Choroid plexus epithelial cell (primary cell): ENCODE measurements around the gene RASAL1.
"Not testable (repeated sequence)": the region's sequence is repeated elsewhere in the genome, so short reads cannot be mapped to it uniquely, and the experiment has no call there.

Experiments
- DNase-seq: peaks from one replicate; pipeline ENCODE4 v3.0.0-alpha.2; 2010; ENCODE audit warnings: low read depth
- H3K4me3 ChIP-seq: 2 replicates; pipeline ENCODE4 v1.5.1; 2011; ENCODE audit warnings: low read depth, mild to moderate bottlenecking, control low read depth, low read length, moderate library complexity
- TF ChIP-seq, protein P1 (sequence below): conservative IDR thresholded peaks from 2 replicates; pipeline ENCODE4 v1.5.1; 2011; ENCODE audit warnings: low read depth, mild to moderate bottlenecking, control low read depth, inconsistent platforms, low read length, moderate library complexity

RASAL1 gene

DNA sequence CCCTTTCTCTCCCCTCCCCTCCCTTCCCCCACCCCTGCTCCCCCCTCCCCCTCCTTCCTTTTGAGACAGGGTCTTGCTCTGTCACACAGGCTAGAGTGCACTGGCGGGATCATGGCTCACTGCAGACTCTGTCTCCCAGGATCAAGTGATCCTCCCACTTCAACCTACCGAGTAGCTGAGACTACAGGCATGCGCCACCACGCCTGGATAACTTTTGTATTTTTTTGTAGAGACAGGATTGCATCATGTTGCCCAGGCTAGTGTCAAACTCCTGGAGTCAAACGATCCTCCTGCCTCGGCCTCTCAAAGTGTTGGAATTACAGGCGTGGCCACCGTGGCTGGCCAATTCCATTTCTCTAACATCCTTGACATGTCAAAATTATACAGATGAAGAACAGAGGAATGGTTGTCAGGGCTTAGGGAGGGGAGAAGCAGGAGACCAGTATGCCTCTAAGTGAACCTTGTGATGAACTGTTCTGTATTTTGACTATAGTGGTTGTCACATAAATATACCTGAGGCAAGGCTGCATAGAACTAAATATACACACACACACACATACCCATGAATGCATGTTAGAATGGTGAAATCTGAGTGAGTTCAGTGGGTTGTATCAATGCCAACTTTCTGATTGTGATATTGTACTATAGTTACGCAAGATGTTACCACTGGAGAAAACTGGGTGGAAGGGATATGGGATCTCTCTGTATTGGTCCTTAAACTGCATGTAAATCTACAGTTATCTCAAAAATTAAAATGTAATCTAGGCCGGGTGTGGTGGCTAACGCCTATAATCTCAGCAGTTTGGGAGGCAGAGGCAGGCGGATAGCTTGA, 10.4 kb upstream of the RASAL1 start:
- H3K4me3 ChIP-seq, result no peak overlapping the region
- TF ChIP-seq, protein P1, sequence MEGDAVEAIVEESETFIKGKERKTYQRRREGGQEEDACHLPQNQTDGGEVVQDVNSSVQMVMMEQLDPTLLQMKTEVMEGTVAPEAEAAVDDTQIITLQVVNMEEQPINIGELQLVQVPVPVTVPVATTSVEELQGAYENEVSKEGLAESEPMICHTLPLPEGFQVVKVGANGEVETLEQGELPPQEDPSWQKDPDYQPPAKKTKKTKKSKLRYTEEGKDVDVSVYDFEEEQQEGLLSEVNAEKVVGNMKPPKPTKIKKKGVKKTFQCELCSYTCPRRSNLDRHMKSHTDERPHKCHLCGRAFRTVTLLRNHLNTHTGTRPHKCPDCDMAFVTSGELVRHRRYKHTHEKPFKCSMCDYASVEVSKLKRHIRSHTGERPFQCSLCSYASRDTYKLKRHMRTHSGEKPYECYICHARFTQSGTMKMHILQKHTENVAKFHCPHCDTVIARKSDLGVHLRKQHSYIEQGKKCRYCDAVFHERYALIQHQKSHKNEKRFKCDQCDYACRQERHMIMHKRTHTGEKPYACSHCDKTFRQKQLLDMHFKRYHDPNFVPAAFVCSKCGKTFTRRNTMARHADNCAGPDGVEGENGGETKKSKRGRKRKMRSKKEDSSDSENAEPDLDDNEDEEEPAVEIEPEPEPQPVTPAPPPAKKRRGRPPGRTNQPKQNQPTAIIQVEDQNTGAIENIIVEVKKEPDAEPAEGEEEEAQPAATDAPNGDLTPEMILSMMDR, result no peak
- DNase-seq, result peak; percentile 22

DNA sequence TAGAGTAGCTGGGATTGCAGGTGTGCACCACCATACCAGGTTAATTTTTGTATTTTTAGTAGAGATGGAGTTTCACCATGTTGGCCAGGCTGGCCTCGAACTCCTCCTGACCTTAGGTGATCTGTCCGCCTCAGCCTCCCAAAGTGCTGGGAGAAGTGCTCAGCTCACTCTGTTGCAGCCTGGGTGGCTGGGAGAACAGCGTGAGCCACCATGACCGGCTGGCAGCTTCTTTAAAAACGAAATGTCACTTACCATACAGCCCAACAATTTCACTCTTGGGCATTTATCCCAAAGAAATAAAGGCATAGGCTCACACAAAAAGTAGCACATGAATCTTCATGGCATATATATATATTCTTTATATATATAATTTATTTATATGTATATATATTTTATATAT, 9.2 kb upstream of the RASAL1 start:
- no peak for DNase-seq
- no peak overlapping the region for H3K4me3 ChIP-seq
- TF ChIP-seq, protein P1, result no peak

DNA sequence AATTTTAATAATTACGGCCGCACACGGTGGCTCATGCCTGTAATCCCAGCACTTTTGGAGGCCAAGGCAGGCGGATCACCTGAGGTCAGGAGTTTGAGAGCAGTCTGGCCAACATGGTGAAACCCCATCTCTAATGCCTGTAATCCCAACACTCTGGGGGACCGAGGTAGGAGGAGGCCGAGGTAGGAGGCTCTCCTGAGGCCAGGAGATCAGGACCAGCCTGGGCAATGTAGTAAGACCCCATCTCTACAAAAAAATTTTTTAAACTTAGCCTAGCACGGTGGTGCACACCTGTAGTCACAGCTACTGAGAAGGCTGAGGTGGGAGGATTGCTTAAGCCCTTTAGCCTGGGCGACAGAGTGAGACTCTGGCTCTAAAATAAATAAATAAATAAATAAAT, 8.4 kb upstream of the RASAL1 start:
- TF ChIP-seq, protein P1, result no peak
- no peak for DNase-seq
- H3K4me3 ChIP-seq, result no peak overlapping the region

- DNase-seq, result no peak
- no peak overlapping the region for H3K4me3 ChIP-seq
- TF ChIP-seq, protein P1, result no peak
Measured at GRCh38 chr12:113142886-113143332, 7.3 kb upstream of the RASAL1 start.

DNA sequence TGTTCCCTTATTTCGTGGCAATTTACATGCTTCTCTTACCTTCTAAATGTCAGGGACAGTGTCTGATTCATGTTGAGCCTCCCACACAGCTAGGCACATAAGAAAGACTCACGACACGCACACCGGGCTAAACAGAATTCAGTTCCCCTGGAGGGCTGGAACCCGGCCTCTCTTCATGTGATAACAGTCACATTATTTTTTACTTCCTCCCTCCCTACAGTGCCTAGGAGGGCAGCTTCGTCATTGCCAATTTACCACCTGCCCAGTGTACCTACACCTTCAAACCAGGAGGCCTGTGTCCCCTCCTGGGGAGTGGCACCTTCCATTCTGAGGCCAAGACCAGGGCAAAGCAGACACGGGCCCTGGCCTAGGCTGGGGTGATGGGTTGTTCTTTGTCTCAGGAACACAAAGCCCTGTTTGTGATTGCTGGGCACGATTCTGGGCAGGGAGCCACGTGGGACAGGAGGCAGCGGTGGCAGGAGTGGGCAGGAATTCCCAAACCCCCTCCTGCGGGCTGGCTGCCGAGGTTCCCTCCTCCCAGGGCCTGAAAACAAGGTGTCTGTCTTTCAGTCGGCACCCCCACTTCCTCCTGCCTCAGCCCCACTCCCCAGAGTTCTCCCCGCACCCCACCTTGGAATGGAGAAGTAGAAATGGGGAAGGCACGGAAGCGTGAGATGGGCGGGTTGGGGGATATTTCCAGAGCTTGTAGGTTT, 6.8 kb upstream of the RASAL1 start:
- no peak overlapping the region for H3K4me3 ChIP-seq
- TF ChIP-seq, protein P1, result no peak
- DNase-seq, result no peak

DNA sequence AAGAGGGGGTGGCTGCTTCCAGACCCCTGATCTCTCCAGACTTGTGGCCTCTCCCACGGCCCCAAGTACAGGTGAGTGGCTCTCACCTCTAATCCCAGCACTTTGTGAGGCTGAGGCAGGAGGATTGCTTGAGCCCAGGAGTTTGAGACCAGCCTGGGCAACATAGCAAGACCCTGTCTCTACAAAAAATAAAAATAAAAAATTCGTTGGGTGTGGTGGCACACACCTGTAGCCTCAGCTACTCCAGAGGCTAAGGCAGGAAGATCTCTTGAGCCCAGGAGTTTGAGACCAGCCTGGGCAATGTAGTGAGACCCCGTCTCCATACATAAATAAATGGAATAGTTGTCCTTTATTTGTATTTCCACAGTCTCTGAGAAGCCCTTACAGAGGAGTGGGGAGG, 6.2 kb upstream of the RASAL1 start:
- not testable (repeated sequence) for H3K4me3 ChIP-seq, DNase-seq

- DNase-seq, result no peak
- H3K4me3 ChIP-seq, result no peak overlapping the region
- TF ChIP-seq, protein P1, result no peak
Measured at GRCh38 chr12:113140706-113141105, 5.1 kb upstream of the RASAL1 start.
